Fibroblast of peridontal ligament (primary cell): ENCODE data around the gene ZFPM1.

Experiments used
- DNase-seq: peaks from one replicate; pipeline ENCODE4 v3.0.0-alpha.2; 2010; ENCODE audit errors: extremely low read depth

Gene ZFPM1

DNA sequence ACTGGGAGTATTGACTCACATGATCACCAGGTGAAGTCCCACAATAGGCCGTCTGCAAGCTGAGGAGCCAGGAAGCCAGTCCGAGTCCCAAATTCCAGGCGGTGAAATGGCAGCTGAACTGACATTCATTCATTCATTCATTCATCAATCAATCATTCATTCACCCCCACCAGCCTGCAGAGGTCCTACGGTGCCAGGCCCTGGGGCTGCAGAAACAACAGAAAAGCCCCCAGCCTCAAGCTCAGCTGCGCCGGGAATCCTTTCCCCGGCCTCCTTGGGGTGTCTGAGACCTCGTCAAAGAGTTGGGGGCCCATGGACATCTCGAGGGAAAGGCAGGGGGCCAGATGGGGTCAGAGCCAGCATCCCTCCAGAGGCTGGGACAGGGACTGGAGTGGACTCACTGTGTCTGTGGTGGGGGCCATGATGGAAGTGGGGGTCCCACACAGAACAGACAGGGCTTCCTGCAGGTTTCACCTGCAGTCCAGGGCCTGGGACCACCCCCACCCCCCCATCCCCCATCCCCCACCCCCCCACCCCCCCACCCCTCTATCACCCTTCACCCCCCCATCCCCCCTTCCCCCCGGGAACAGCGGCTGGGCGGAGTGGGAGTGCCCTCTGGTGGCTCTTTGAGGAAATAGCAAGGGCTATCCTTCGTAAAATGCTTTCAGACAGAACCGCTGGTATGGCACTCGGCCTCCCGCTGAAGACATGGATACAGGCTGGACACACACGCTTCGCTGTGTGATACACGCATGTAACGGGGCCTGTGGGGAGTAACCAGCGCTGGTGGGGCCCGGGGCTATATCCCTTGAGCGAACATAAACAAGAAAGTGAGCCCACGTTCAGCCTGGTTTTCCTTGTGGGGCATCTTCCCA lies 108.6 kb downstream of the ZFPM1 start:
- peak; percentile 68 for DNase-seq

GRCh38 chr16:88566158-88566557 lies 113.1 kb downstream of the ZFPM1 start:
- peak; percentile 40 for DNase-seq

DNA sequence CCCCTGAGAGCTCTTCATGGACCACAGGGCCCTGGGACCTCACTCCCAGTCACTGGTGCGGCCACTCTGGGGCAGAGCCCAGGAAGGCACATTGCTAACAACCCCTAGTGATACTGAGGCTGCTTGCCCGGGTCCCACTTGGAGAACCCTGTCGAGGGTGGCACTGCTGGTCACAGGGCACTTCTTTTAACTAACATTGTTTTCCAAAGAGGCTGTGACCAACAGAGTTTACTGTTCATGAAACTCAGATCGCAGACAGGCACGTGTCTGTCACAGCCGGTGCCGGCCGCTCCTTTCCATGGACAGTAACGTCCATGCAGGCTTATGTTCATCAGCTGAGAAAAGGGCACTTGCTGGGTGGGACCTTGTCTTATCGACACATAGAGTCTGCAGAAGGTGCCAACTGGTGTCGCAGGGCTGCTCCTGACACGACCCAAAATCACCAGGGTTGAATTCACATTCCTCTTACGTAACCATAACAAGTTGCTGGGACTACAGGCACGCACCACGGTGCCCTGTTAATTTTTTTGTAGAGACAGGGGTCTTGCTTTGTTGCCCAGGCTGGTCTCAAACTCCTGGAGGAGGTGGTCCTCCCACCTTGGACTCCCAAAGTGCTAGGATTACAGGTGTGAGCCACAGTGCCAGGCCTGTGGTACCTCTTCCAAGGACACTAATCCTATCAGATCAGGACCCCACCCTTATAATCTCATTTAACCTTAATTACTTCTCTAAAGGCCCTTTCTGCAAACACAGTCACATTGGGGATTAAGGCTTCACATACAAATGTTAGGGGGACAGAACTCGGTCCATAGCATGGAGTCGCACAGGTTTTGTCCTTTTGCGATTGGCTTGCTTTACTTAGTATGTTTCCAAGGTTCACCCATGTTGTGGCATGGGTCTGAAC lies 115.9 kb downstream of the ZFPM1 start:
- no peak for DNase-seq

DNA sequence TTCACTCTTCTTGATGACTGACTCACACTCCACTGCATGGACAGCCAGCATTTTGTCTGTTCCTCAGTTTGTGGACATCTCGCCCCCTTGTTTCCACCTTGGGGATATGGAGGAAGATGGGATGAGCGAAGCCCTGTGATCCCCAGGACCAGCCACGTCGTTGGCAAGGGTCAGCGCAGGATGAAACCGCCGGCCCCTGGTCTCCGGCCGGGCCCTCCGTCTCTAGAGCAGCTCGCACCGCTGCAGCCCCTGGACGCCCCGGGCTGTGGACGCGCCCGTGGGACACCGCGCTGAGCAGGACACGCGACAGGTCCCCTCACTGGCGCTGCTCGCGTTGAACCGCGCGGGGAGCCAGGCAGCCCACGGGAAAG lies 116.5 kb downstream of the ZFPM1 start:
- DNase-seq, result no peak

- DNase-seq, result peak; percentile 91
Measured at GRCh38 chr16:88569985-88570690, 117.1 kb downstream of the ZFPM1 start, which contains the start of gene ZC3H18. Gene ZC3H18, plus strand, starts transcription at chr16:88570403. Its CDS starts 6,721 bp downstream, at chr16:88577124.

DNA sequence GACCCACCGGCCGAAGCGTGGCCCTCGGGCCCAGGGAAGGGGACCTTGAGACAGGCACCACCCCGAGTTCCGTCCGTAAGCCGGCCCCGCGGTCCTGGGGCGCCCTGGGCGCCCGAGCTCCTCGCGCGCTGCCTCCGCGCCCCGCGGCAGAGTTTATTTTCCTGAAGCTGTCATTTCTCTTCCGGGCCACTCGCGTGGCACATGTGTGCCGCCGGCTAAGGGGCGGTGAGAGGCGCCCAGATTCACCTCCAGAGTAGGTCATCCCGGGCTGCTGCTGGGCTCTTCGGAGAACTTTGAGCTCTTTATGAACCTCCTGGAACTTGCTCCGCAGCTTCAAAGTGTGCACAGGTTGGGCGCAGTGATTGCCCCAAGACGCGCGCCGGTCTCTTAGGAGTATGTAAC lies 117.6 kb downstream of the ZFPM1 start:
- no peak for DNase-seq

- DNase-seq, result no peak
Measured at GRCh38 chr16:88575251-88575650, 122.2 kb downstream of the ZFPM1 start.

- no peak for DNase-seq
Measured at GRCh38 chr16:88576307-88576706, 123.2 kb downstream of the ZFPM1 start.

DNA sequence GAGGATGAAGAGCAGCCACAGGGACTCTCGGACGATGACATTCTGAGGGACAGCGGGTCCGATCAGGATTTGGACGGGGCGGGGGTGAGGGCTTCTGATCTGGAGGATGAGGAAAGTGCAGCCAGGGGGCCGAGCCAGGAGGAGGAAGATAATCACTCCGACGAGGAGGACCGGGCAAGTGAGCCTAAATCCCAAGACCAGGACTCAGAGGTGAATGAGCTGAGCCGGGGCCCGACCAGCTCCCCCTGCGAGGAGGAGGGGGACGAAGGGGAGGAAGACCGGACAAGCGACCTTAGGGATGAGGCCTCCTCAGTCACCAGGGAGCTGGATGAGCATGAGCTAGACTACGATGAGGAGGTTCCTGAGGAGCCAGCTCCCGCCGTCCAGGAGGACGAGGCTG lies 124.1 kb downstream of the ZFPM1 start:
- no peak for DNase-seq

- DNase-seq, result no peak
Measured at GRCh38 chr16:88578446-88579313, 125.6 kb downstream of the ZFPM1 start.

- DNase-seq, result no peak
Measured at GRCh38 chr16:88580371-88580770, 127.3 kb downstream of the ZFPM1 start.

DNA sequence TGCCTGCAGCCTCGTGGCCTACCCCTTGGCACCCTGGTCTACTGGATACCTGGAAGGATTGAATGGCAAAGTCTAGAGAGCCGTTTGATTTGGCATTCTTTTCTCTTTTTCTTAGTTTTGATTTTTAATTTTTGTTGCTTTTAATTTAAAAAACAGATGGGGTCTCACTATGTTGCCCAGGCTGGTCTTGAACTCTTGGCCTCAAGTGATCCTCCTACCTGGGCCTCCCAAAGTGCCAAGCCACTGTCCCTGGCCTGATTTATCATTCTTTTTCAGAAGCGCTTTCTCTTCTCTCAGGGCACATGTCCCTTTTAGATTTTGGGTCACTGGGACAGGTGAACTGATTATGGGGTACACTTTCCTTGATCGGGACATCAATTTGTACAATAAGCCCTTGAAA lies 128.0 kb downstream of the ZFPM1 start:
- no peak for DNase-seq

DNA sequence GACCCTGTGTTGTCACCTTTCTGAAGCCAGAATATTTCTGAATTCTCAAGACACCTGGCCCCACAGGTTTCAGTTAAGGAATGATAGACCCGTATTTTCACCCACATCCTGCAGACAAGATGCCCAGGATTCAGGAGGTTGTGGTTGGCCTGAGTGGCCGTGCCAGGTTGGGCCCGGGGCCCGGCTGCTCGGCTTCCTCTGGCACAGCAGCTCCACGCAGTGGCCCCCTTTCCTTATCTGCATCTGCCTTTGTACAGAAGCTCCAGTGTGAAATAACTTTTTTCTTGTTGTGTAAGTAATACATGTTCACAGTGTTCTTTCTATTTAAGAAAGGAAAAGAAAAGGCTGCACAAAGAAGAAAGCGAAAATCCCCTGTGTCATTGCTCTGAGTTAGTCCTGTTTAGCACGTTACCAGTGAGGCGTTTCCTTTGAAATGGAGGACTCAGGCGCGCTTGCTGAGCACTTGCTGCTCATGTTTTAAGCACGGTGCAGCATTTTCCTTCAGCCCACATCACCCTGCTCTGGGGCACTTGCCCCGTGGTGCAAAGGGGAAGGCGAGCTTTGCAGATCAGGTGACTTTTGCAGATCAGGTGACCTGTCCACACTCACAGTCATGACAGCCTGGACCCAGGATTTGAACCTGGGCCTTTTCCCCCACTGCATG lies 130.0 kb downstream of the ZFPM1 start:
- DNase-seq, result no peak

DNA sequence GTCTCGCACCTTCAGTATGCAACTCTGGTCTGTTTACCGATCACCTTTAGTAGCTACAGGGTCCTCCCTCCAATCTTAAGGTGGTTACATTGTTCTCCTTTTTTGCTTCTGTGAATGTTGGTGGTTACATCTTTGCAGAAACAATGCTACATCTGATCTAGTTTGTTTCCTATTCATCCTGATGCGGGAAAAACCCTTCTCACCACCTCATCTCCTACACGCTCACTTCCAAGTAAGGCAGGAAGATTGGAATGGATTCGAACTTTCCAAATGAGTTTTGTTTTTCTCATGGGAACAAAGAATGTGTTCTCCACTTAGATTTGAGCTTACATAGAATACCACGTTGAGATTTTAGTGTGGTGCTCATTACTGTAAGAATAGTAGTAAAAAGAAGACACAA lies 131.6 kb downstream of the ZFPM1 start:
- no peak for DNase-seq

- DNase-seq, result no peak
Measured at GRCh38 chr16:88585269-88585668, 132.2 kb downstream of the ZFPM1 start.

GRCh38 chr16:88585927-88586581 lies 133.0 kb downstream of the ZFPM1 start:
- no peak for DNase-seq
